ENCODE measurements around the gene PLCZ1. TPM values are rescaled to one million over a fixed set of nuclear protein-coding genes. Genes with fewer than 3 reads are reported as not detected.

PLCZ1 gene
- total and polyA plus RNA-seq, 10 of the 15 experiments (the other 5 are each of a cell fraction or from before 2014, with no cell fraction given) = not detected

DNA sequence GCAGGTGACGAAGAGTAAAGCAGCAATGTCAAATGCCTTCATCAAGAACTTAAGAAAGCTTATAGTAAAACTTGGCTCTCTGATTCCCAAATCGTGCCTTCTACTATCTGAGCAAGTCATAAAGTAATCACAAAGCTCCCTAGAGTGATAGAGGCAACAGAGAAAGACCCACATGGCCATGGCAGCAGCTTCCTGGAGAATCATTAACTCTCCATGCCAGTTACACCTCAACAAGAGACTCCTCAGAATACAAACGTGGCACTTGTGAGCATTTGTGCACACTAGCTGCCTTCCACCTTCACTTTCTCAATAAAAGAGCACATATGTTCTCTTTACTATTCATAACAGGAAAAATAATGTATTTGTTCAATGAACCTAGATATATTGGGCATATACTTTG lies 48.0 kb downstream of the PLCZ1 start:
- Histone ChIP-seq H4K20me1 (ENCODE audit: control insufficient read depth, insufficient read depth) (no peaks in the 10 kb centered on the region), H3K4me1 (ENCODE audit: control insufficient read depth, insufficient read depth, low read length) (no peaks in the 10 kb centered on the region), H3K79me2 (ENCODE audit: control insufficient read depth, insufficient read depth, low read length) (no peaks in the 10 kb centered on the region), H2AFZ (ENCODE audit: control insufficient read depth, low read depth, low read length) (no peak overlapping the region), H3K9ac (ENCODE audit: control insufficient read depth, insufficient read depth, low read length) (no peak overlapping the region), H3K9me3 (replicated peaks; ENCODE audit: control insufficient read depth, insufficient read depth, low read length) (no peaks in the 10 kb centered on the region), H3K36me3 (ENCODE audit: control insufficient read depth in 2 of 2, insufficient read depth in 2 of 2, low read length in 1 of 2) (no peaks in the 10 kb centered on the region), H3K27me3 (replicated peaks in 1 of 2; ENCODE audit: control insufficient read depth in 2 of 2, insufficient read depth in 2 of 2, low read length in 1 of 2) (no peaks in the 10 kb centered on the region), H3K4me3 (no peak overlapping the region), H3K27ac (ENCODE audit: control insufficient read depth, insufficient read depth) (no peak overlapping the region), H3K4me2 (ENCODE audit: control insufficient read depth, insufficient read depth) (no peak overlapping the region)
- ChIA-PET CTCF (interaction anchor here (1.6 kb wide), 1 partner anchor 10 kb away, joined by 6 read pairs; no protein-coding TSS in a partner anchor), POLR2A (no interaction called here), SMC1A (ENCODE audit: uncharacterized antibody, unreplicated experiment) (no interaction called here), RAD21 (ENCODE audit: unreplicated experiment) (no interaction called here)
- in situ Hi-C loops (cut with MboI) = no loop called here
- no peak for TF ChIP-seq NR2C2 (IDR thresholded peaks at IDR 0.05; ENCODE audit: borderline replicate concordance, control insufficient read depth, insufficient read length, low read depth)
- no peak for TF ChIP-seq ZNF622 (IDR thresholded peaks at IDR 0.05)
- TF ChIP-seq PAX8 (IDR thresholded peaks at IDR 0.05) = no peak
- TF ChIP-seq MYB (IDR thresholded peaks at IDR 0.05; ENCODE audit: borderline replicate concordance, low read depth, low read length) = no peak
- no peak for TF ChIP-seq CBX5 (IDR thresholded peaks at IDR 0.05; ENCODE audit: low read depth)
- TF ChIP-seq, protein P1, sequence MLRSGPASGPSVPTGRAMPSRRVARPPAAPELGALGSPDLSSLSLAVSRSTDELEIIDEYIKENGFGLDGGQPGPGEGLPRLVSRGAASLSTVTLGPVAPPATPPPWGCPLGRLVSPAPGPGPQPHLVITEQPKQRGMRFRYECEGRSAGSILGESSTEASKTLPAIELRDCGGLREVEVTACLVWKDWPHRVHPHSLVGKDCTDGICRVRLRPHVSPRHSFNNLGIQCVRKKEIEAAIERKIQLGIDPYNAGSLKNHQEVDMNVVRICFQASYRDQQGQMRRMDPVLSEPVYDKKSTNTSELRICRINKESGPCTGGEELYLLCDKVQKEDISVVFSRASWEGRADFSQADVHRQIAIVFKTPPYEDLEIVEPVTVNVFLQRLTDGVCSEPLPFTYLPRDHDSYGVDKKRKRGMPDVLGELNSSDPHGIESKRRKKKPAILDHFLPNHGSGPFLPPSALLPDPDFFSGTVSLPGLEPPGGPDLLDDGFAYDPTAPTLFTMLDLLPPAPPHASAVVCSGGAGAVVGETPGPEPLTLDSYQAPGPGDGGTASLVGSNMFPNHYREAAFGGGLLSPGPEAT (IDR thresholded peaks at IDR 0.05; ENCODE audit: low read depth) = no peak
- no peak for TF ChIP-seq SIN3A (IDR thresholded peaks at IDR 0.05; ENCODE audit: low read depth, low read length)
- no peak for TF ChIP-seq SRF (IDR thresholded peaks at IDR 0.05; ENCODE audit: low read depth in 2 of 2, low read length in 2 of 2)
- TF ChIP-seq, protein P2, sequence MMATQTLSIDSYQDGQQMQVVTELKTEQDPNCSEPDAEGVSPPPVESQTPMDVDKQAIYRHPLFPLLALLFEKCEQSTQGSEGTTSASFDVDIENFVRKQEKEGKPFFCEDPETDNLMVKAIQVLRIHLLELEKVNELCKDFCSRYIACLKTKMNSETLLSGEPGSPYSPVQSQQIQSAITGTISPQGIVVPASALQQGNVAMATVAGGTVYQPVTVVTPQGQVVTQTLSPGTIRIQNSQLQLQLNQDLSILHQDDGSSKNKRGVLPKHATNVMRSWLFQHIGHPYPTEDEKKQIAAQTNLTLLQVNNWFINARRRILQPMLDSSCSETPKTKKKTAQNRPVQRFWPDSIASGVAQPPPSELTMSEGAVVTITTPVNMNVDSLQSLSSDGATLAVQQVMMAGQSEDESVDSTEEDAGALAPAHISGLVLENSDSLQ (IDR thresholded peaks at IDR 0.05) = no peak
- ATAC-seq (no peak), FAIRE-seq (no peak), DNase-seq (ENCODE audit: low read depth, low spot score) (no peak)
- WGBS (ENCODE audit: insufficient coverage, insufficient replicate concordance, low lambda C conversion rate, missing lambda C conversion rate) = 4% methylated on average over 3 of the region's 3 CpGs
- no TSS peak for BruUV-seq (replicated peaks)
- intact Hi-C loops (cut with micrococcal nuclease; ENCODE audit: unreplicated experiment) = no loop called here
